Body of pancreas (tissue), 4 donors: ENCODE data around the gene MAP4K3. TPM values are rescaled to one million over a fixed set of nuclear protein-coding genes. Genes with fewer than 3 reads are reported as not detected.

Source experiments
- ATAC-seq: fragments of 150-250 bp; one replicate; pipeline ENCODE4 v1.9.1; 2016
- DNase-seq, 4 donors: peaks; one replicate each; pipeline ENCODE4 v3.0.0-alpha.2; 2019
- H3K27ac ChIP-seq, 4 donors: fragments of 200-600 bp; sonication (generic); 1 replicate in 3 of 4; 2 replicates in 1 of 4; pipeline versions ENCODE4 v1.5.1 to v1.6.1; 2016 to 2019; ENCODE audit warnings: mild to moderate bottlenecking in 1 of 4, mixed read lengths in 1 of 4, moderate library complexity in 1 of 4
- H3K27me3 ChIP-seq, 2 donors: fragments of 200-600 bp; sonication (generic); one replicate each; pipeline ENCODE4 v1.6.0; 2016; ENCODE audit warnings: mild to moderate bottlenecking in 1 of 2
- H3K36me3 ChIP-seq, 2 donors: fragments of 200-600 bp; sonication (generic); replicated peaks in 1 of 2; 2 replicates each; pipeline ENCODE4 v1.5.1; 2016; ENCODE audit warnings: low read depth in 2 of 2; ENCODE audit not compliant: insufficient read depth in 1 of 2
- H3K4me1 ChIP-seq: fragments of 200-600 bp; sonication (generic); one replicate; pipeline ENCODE4 v1.6.0; 2016
- H3K4me3 ChIP-seq, 2 donors: fragments of 200-600 bp; sonication (generic); 1 replicate in 1 of 2; 2 replicates in 1 of 2; pipeline ENCODE4 v1.5.1; 2016 to 2019
- H3K9me3 ChIP-seq, 3 donors: fragments of 200-600 bp; sonication (generic); 1 replicate in 2 of 3; 2 replicates in 1 of 3; pipeline ENCODE4 v1.5.1; 2016
- POLR2A ChIP-seq, 3 donors: fragments of 450-650 bp; IDR thresholded peaks; one replicate each; pipeline ENCODE4 v1.6.1; 2016; ENCODE audit warnings: antibody characterized with exemption in 3 of 3, mild to moderate bottlenecking in 2 of 3
- WGBS, 2 donors: methylation state at CpG; one replicate each; pipeline ENCODE4 v1.1.5; 2017; 5-methylcytosine and 5-hydroxymethylcytosine counted together
- intact Hi-C: fragments of 100-400 bp; cut with DNase I; formaldehyde crosslinking; loops from one replicate; pipeline ENCODE4 v1.15.1; 2023
- total RNA-seq, 2 donors: library from RNA; depleted of rRNA; stranded (reverse); fragments of >200 nt; gene quantifications; one replicate each; pipeline ENCODE4 v1.1.0, GENCODE V29; 2016
- TF ChIP-seq, protein P1 (sequence below), 7 experiments: fragments of 450-650 bp in 4 of 7; fragments of 200-600 bp in 3 of 7; sonication (generic) in 3 of 7; IDR thresholded peaks; one replicate each; pipeline ENCODE4 v1.5.1; 2016 to 2019; ENCODE audit warnings: antibody characterized with exemption in 7 of 7

The MAP4K3 gene
- total RNA-seq, 2 donors from 2014 or later: 50.6 to 54.4 TPM

GRCh38 chr2:39432701-39433100, 4.4 kb downstream of the MAP4K3 start:
- WGBS, 2 donors: 28 to 31% methylated on average over 5 of the region's 5 CpGs
- Histone ChIP-seq H3K27me3 (no peaks in the 10 kb centered on the region), H3K27ac (peak overlapping the region in 1 of 4 donors; percentile 1), H3K36me3 (no peaks in the 10 kb centered on the region), H3K4me3 (no peak overlapping the region), H3K4me1 (peaks cover 59% of the 10 kb centered on the region), H3K9me3 (no peaks in the 10 kb centered on the region)
- intact Hi-C loops: loop anchor here (10.0 kb wide), 1 partner anchor 48 kb away; no protein-coding TSS in a partner anchor
- no peak for ATAC-seq
- DNase-seq: no peak
- TF ChIP-seq, protein P1, sequence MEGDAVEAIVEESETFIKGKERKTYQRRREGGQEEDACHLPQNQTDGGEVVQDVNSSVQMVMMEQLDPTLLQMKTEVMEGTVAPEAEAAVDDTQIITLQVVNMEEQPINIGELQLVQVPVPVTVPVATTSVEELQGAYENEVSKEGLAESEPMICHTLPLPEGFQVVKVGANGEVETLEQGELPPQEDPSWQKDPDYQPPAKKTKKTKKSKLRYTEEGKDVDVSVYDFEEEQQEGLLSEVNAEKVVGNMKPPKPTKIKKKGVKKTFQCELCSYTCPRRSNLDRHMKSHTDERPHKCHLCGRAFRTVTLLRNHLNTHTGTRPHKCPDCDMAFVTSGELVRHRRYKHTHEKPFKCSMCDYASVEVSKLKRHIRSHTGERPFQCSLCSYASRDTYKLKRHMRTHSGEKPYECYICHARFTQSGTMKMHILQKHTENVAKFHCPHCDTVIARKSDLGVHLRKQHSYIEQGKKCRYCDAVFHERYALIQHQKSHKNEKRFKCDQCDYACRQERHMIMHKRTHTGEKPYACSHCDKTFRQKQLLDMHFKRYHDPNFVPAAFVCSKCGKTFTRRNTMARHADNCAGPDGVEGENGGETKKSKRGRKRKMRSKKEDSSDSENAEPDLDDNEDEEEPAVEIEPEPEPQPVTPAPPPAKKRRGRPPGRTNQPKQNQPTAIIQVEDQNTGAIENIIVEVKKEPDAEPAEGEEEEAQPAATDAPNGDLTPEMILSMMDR (IDR thresholded peaks at IDR 0.05): no peak
- TF ChIP-seq POLR2A (IDR thresholded peaks at IDR 0.05): no peak

- no peak for TF ChIP-seq POLR2A (IDR thresholded peaks at IDR 0.05)
- TF ChIP-seq, protein P1 (IDR thresholded peaks at IDR 0.05): no peak
- no peak overlapping the region for H3K4me3 ChIP-seq
- no peaks in the 10 kb centered on the region for H3K36me3 ChIP-seq
- WGBS, 2 donors: 14 to 32% methylated on average over 3 of the region's 3 CpGs
- DNase-seq: no peak
- no peaks in the 10 kb centered on the region for H3K9me3 ChIP-seq
- intact Hi-C loops: loop anchor here (10.0 kb wide), 1 partner anchor 47 kb away; no protein-coding TSS in a partner anchor
- ATAC-seq: no peak
- no peaks in the 10 kb centered on the region for H3K27me3 ChIP-seq
- H3K4me1 ChIP-seq: peaks cover 59% of the 10 kb centered on the region
- H3K27ac ChIP-seq: no peak overlapping the region
These were observed 5.3 kb downstream of the MAP4K3 start for GRCh38 chr2:39431592-39432316.

- no peak for ATAC-seq
- intact Hi-C loops: loop anchor here (10.0 kb wide), 1 partner anchor 45 kb away; no protein-coding TSS in a partner anchor
- H3K4me1 ChIP-seq: peaks cover 48% of the 10 kb centered on the region
These were observed 7.3 kb downstream of the MAP4K3 start for GRCh38 chr2:39429746-39430145.

GRCh38 chr2:39424951-39425350, 12.1 kb downstream of the MAP4K3 start:
- no peak overlapping the region for H3K27ac ChIP-seq
- no peak overlapping the region for H3K4me3 ChIP-seq
- H3K9me3 ChIP-seq: no peaks in the 10 kb centered on the region
- DNase-seq: no peak
- no peak for ATAC-seq
- 88 to 96% methylated on average over 1 of the region's 1 CpG for WGBS, 2 donors
- H3K4me1 ChIP-seq: peaks cover 6% of the 10 kb centered on the region
- H3K27me3 ChIP-seq: no peaks in the 10 kb centered on the region
- no peak for TF ChIP-seq POLR2A (IDR thresholded peaks at IDR 0.05)
- TF ChIP-seq, protein P1 (IDR thresholded peaks at IDR 0.05): no peak
- intact Hi-C loops: no loop called here
- H3K36me3 ChIP-seq: no peaks in the 10 kb centered on the region

More at GRCh38 chr2:39429746-39430145, 7.3 kb downstream of the MAP4K3 start:
- 82 to 96% methylated on average over 1 of the region's 1 CpG for WGBS, 2 donors
- TF ChIP-seq POLR2A (IDR thresholded peaks at IDR 0.05): no peak
- TF ChIP-seq, protein P1 (IDR thresholded peaks at IDR 0.05): no peak
- Histone ChIP-seq H3K4me3 (no peak overlapping the region), H3K36me3 (no peaks in the 10 kb centered on the region), H3K9me3 (no peaks in the 10 kb centered on the region), H3K27ac (no peak overlapping the region), H3K27me3 (no peaks in the 10 kb centered on the region)
- no peak for DNase-seq

- Histone ChIP-seq H3K9me3 (no peaks in the 10 kb centered on the region), H3K27ac (no peak overlapping the region), H3K27me3 (no peaks in the 10 kb centered on the region), H3K4me1 (peaks cover 18% of the 10 kb centered on the region), H3K4me3 (no peak overlapping the region), H3K36me3 (no peaks in the 10 kb centered on the region)
- DNase-seq: no peak
- no peak for ATAC-seq
- intact Hi-C loops: no loop called here
- no peak for TF ChIP-seq POLR2A (IDR thresholded peaks at IDR 0.05)
- TF ChIP-seq, protein P1 (IDR thresholded peaks at IDR 0.05): no peak
- 93 to 100% methylated on average over 1 of the region's 1 CpG for WGBS, 2 donors
These were observed 14.4 kb downstream of the MAP4K3 start for GRCh38 chr2:39422700-39423099.
